ENCODE data around the gene PDZRN3. TPM values are rescaled to one million over a fixed set of nuclear protein-coding genes. Genes with fewer than 3 reads are reported as not detected.

PDZRN3 gene
- not detected in 2 replicates for total RNA-seq

DNA sequence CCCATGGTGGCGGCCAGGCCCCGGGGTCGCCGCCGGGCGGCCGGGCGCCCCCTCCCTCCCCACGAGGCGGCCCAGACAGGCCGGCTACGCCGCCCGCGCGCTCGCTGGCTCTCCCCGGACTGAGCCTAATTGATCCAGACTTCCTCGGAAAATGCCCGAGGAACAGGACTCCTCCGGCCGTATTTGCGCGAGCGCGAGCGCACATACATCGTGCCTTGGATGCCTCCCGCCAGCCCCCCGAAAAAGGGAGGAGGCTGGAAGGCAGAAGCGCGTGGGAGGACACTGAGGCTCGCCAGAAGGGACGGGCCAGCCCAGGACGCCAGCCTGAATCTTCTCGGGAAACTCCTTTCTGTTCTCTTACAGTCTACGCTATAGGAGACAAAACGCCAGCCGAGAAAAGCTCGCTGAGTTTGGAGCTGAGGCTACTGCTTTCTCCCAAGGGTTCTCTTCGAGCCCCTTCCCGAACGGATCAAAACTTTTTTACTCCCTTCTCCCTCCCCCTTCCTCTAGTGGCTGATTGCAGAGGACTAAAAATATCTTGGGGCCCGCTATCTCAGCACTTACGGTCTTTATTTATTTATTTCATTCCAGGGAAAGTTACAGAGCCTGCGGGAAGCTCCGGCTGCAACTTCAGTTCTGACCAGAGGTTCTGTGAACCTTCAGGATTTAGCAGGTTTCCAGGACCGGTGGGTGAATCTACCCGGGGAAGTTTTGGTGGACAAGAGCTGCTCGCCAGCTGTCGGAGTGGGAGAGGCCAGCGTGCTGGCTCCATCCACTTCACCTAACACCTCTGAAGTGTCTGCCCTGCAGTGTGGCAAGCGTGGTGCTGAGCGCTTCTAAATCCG, at the start of gene PDZRN3:
Gene PDZRN3 (minus strand): TSS at position 121 of the 845 bp plus-strand sequence.

